CD14-positive monocyte (primary cell): ENCODE results near the gene RMDN3. TPM values are rescaled to one million over a fixed set of nuclear protein-coding genes. Genes with fewer than 3 reads are reported as not detected.

Experiments used
- DNase-seq, 3 donors: peaks; one replicate each; pipeline ENCODE4 v3.0.0-alpha.2; 2011 to 2022
- H2AFZ ChIP-seq: 2 replicates; pipeline ENCODE4 v1.6.0; 2012; ENCODE audit warnings: mild to moderate bottlenecking, low read depth, low read length, inconsistent platforms; ENCODE audit not compliant: insufficient read depth, poor library complexity, severe bottlenecking
- H3K27ac ChIP-seq, 2 donors: 1 replicate in 1 of 2; 2 replicates in 1 of 2; pipeline ENCODE4 v1.5.1; 2012 to 2013; ENCODE audit warnings: low read length in 2 of 2, control low read depth in 1 of 2, inconsistent platforms in 1 of 2, low read depth in 1 of 2, mild to moderate bottlenecking in 1 of 2
- H3K27me3 ChIP-seq, 2 donors: one replicate each; pipeline versions ENCODE4 v1.6.0 to v1.6.1; 2011 to 2013; ENCODE audit warnings: low read length in 2 of 2; ENCODE audit not compliant: control insufficient read depth in 2 of 2, insufficient read depth in 2 of 2
- H3K36me3 ChIP-seq, 2 donors: replicated peaks in 1 of 2; 1 replicate in 1 of 2; 2 replicates in 1 of 2; pipeline versions ENCODE4 v1.5.1 to v1.6.1; 2012 to 2013; ENCODE audit warnings: low read length in 2 of 2, control low read depth in 1 of 2, inconsistent platforms in 1 of 2, mild to moderate bottlenecking in 1 of 2; ENCODE audit not compliant: insufficient read depth in 2 of 2, control insufficient read depth in 1 of 2
- H3K4me1 ChIP-seq, 2 donors: 1 replicate in 1 of 2; 2 replicates in 1 of 2; pipeline versions ENCODE4 v1.5.1 to v1.6.1; 2012 to 2013; ENCODE audit warnings: low read length in 2 of 2, control low read depth in 1 of 2, inconsistent platforms in 1 of 2, mild to moderate bottlenecking in 1 of 2, moderate library complexity in 1 of 2; ENCODE audit not compliant: insufficient read depth in 2 of 2, control insufficient read depth in 1 of 2
- H3K4me2 ChIP-seq: replicated peaks from 2 replicates; pipeline ENCODE3; 2012; ENCODE audit warnings: low read length, moderate library complexity, mild to moderate bottlenecking; ENCODE audit not compliant: poor library complexity, severe bottlenecking; ENCODE audit errors: extremely low read depth
- H3K4me3 ChIP-seq, 3 experiments: fragments of 200-600 bp in 1 of 3; sonication (generic) in 1 of 3; replicated peaks in 1 of 3; 1 replicate in 2 of 3; 2 replicates in 1 of 3; pipeline ENCODE4 v1.5.1; 2011 to 2013; ENCODE audit warnings: low read length in 3 of 3, mild to moderate bottlenecking in 3 of 3, control low read depth in 2 of 3, low read depth in 2 of 3, inconsistent platforms in 1 of 3, moderate library complexity in 1 of 3
- H3K79me2 ChIP-seq: 2 replicates; pipeline ENCODE4 v1.6.0; 2012; ENCODE audit warnings: mild to moderate bottlenecking, control low read depth, inconsistent platforms, low read length, moderate library complexity; ENCODE audit not compliant: insufficient read depth
- H3K9ac ChIP-seq: 2 replicates; pipeline ENCODE4 v1.6.0; 2017; ENCODE audit warnings: low read length, mild to moderate bottlenecking; ENCODE audit not compliant: insufficient read depth, poor library complexity, severe bottlenecking
- H3K9me3 ChIP-seq, 2 donors: replicated peaks in 1 of 2; 1 replicate in 1 of 2; 2 replicates in 1 of 2; pipeline versions ENCODE4 v1.5.1 to v1.6.1; 2012 to 2013; ENCODE audit warnings: low read length in 2 of 2, control low read depth in 1 of 2; ENCODE audit not compliant: control insufficient read depth in 1 of 2, insufficient read depth in 1 of 2
- H4K20me1 ChIP-seq: 2 replicates; pipeline ENCODE4 v1.6.0; 2012; ENCODE audit warnings: mild to moderate bottlenecking, low read length, control low read depth, moderate library complexity; ENCODE audit not compliant: insufficient read depth
- H3K27ac Mint-ChIP-seq, 7 donors: one replicate each; pipeline ENCODE4 v1.8.0; 2020; ENCODE audit warnings: mild to moderate bottlenecking in 7 of 7, mixed read lengths in 7 of 7, moderate library complexity in 6 of 7, inconsistent platforms in 2 of 7
- H3K27me3 Mint-ChIP-seq, 3 donors: one replicate each; pipeline ENCODE4 v1.8.0; 2021 to 2022; ENCODE audit warnings: low read depth in 3 of 3, mild to moderate bottlenecking in 3 of 3, mixed read lengths in 3 of 3, moderate library complexity in 3 of 3, inconsistent platforms in 1 of 3
- H3K36me3 Mint-ChIP-seq, 2 donors: one replicate each; pipeline ENCODE4 v1.8.0; 2020; ENCODE audit warnings: mixed read lengths in 2 of 2, inconsistent platforms in 1 of 2, mild to moderate bottlenecking in 1 of 2
- H3K4me1 Mint-ChIP-seq: one replicate; pipeline ENCODE4 v1.8.0; 2020; ENCODE audit warnings: mild to moderate bottlenecking, mixed read lengths
- H3K4me3 Mint-ChIP-seq, 2 donors: one replicate each; pipeline ENCODE4 v1.8.0; 2020; ENCODE audit warnings: mild to moderate bottlenecking in 2 of 2, mixed read lengths in 2 of 2, moderate library complexity in 1 of 2
- H3K9me3 Mint-ChIP-seq, 7 donors: one replicate each; pipeline ENCODE4 v1.8.0; 2020 to 2022; ENCODE audit warnings: mixed read lengths in 7 of 7, mild to moderate bottlenecking in 6 of 7, moderate library complexity in 6 of 7, inconsistent platforms in 2 of 7
- CTCF ChIP-seq: fragments of 200-600 bp; IDR thresholded peaks from one replicate; pipeline ENCODE4 v1.8.0; 2022; ENCODE audit warnings: antibody characterized with exemption, mild to moderate bottlenecking
- WGBS: methylation state at CpG from one replicate; pipeline ENCODE4 v1.1.5; 2013; ENCODE audit warnings: missing lambda C conversion rate; ENCODE audit not compliant: insufficient coverage; 5-methylcytosine and 5-hydroxymethylcytosine counted together
- intact Hi-C, 2 donors: fragments of 100-400 bp; cut with micrococcal nuclease; formaldehyde crosslinking; loops; one replicate each; pipeline versions ENCODE4 v1.15.0 to v1.15.1; 2023
- polyA plus RNA-seq, 3 donors: library from polyadenylated mRNA; depleted of rRNA in 1 of 3; unstranded in 2 of 3; stranded (reverse) in 1 of 3; fragments of 300-500 nt in 2 of 3; fragments of >200 nt in 1 of 3; fragmentation: Illumina TruSeq in 2 of 3; gene quantifications; 1 replicate in 2 of 3; 2 replicates in 1 of 3; pipeline ENCODE4 v1.2.3, GENCODE V29; 2012 to 2021

Gene RMDN3
- polyA plus RNA-seq, 3 donors, result 9.8 to 13.5 (median 13.2) TPM

DNA sequence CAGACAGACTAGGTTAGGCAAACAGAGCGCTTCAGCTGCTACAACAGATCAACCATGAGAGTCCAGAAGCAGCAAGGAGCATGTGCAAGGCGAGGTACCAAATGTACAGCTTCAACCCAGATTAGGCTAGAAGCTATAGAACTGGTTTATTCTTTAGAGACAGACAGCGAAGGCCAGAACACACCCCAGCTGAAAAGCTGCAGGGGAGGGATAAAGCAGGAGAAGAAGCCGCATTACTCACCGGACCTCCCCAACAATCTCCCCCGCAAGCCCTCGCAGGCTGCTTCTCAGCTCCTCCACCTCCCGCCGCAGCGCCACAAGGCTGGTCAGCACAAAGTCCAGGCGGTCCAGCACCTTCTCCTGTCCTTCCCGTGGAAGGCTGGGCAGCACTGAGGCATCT lies 3.3 kb downstream of the RMDN3 start:
- peaks cover 34% of the 10 kb centered on the region for H3K79me2 ChIP-seq
- H3K4me3 Mint-ChIP-seq, result no peak overlapping the region
- no peak overlapping the region for H3K27ac Mint-ChIP-seq
- H3K4me1 ChIP-seq, result peaks cover 19 to 25% of the 10 kb centered on the region in 2 donors
- no peak for DNase-seq
- H2AFZ ChIP-seq, result no peak overlapping the region
- peaks cover 0 to 1% (median 0%) of the 10 kb centered on the region in 7 donors for H3K9me3 Mint-ChIP-seq
- peaks cover 25 to 51% of the 10 kb centered on the region in 2 donors for H3K36me3 ChIP-seq
- no peaks in the 10 kb centered on the region for H3K27me3 ChIP-seq
- H3K27ac ChIP-seq, result no peak overlapping the region
- no peak for TF ChIP-seq CTCF
- H3K27me3 Mint-ChIP-seq, result peaks cover 0 to 1% (median 0%) of the 10 kb centered on the region in 3 donors
- peaks cover 20% of the 10 kb centered on the region for H3K4me1 Mint-ChIP-seq
- H3K9ac ChIP-seq, result no peak overlapping the region
- WGBS, result 100% methylated on average over 1 of the region's 12 CpGs
- no peak overlapping the region for H3K4me2 ChIP-seq
- peaks cover 43 to 48% of the 10 kb centered on the region in 2 donors for H3K36me3 Mint-ChIP-seq
- no peak overlapping the region for H3K4me3 ChIP-seq
- H4K20me1 ChIP-seq, result no peaks in the 10 kb centered on the region
- H3K9me3 ChIP-seq, result no peaks in the 10 kb centered on the region
- intact Hi-C loops, result loop anchor here in 1 of 2 donors (10.0 kb wide), 3 partner anchors 53 to 187 kb away; partner anchors contain the start of genes CCDC32, DNAJC17, RPUSD2 and ZFYVE19

DNA sequence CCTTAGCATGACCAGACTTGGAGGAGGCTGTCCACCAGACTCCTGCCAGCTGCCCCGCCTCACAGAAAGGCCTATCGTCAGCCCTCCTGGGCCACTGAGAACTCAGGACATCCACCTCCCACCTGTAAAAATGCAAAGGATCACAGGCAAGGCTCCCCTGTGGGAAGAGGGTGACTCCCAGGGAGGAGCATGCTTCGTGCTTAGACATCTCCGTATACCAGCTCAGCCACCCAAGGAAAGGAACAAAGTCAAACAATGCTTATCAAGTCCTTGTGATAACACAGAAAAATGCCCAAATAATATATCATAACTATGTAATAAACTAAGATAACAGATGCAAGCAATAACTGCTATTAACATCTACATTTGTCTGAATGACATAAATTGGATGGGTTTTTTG lies 4.2 kb downstream of the RMDN3 start:
- Histone ChIP-seq H3K9me3 (no peaks in the 10 kb centered on the region), H3K4me1 (peaks cover 26 to 33% of the 10 kb centered on the region in 2 donors), H3K27me3 (no peaks in the 10 kb centered on the region), H3K4me3 (no peak overlapping the region), H3K79me2 (peaks cover 34% of the 10 kb centered on the region), H3K4me2 (no peak overlapping the region), H4K20me1 (no peaks in the 10 kb centered on the region), H3K9ac (no peak overlapping the region), H3K36me3 (peaks cover 25 to 51% of the 10 kb centered on the region in 2 donors), H3K27ac (no peak overlapping the region), H2AFZ (no peak overlapping the region)
- no peak for DNase-seq
- Mint-ChIP-seq H3K27me3 (peaks cover 0 to 1% (median 0%) of the 10 kb centered on the region in 3 donors), H3K4me1 (peaks cover 28% of the 10 kb centered on the region), H3K36me3 (peaks cover 43 to 48% of the 10 kb centered on the region in 2 donors), H3K27ac (no peak overlapping the region), H3K9me3 (peaks cover 0 to 1% (median 0%) of the 10 kb centered on the region in 7 donors), H3K4me3 (no peak overlapping the region)
- intact Hi-C loops, result loop anchor here in 1 of 2 donors (10.0 kb wide), 3 partner anchors 54 to 186 kb away; partner anchors contain the start of genes CCDC32, DNAJC17, RPUSD2 and ZFYVE19
- TF ChIP-seq CTCF, result no peak
- WGBS, result 100% methylated on average over 1 of the region's 4 CpGs
